HUES48 (cell line): ENCODE data around the gene TTC16.

Source experiments
- H3K27ac ChIP-seq: one replicate; pipeline ENCODE4 v1.7.0; 2013; ENCODE audit warnings: low read depth, low read length, inconsistent platforms
- H3K27me3 ChIP-seq: 2 replicates; pipeline ENCODE4 v1.6.1; 2013; ENCODE audit warnings: mild to moderate bottlenecking, low read length; ENCODE audit not compliant: control insufficient read depth, insufficient read depth
- H3K36me3 ChIP-seq: 2 replicates; pipeline ENCODE4 v1.6.1; 2013; ENCODE audit warnings: low read length; ENCODE audit not compliant: control insufficient read depth, insufficient read depth
- H3K4me1 ChIP-seq: 2 replicates; pipeline ENCODE4 v1.6.1; 2013; ENCODE audit warnings: mild to moderate bottlenecking, low read length; ENCODE audit not compliant: control insufficient read depth, insufficient read depth
- H3K4me3 ChIP-seq: 2 replicates; pipeline ENCODE4 v1.5.1; 2013; ENCODE audit warnings: mild to moderate bottlenecking, low read depth, low read length
- H3K9ac ChIP-seq: 2 replicates; pipeline ENCODE4 v1.6.1; 2013; ENCODE audit warnings: mild to moderate bottlenecking, low read depth, low read length, moderate library complexity
- H3K9me3 ChIP-seq: 2 replicates; pipeline ENCODE4 v1.6.1; 2013; ENCODE audit warnings: low read length; ENCODE audit not compliant: control insufficient read depth, insufficient read depth

Gene TTC16

DNA sequence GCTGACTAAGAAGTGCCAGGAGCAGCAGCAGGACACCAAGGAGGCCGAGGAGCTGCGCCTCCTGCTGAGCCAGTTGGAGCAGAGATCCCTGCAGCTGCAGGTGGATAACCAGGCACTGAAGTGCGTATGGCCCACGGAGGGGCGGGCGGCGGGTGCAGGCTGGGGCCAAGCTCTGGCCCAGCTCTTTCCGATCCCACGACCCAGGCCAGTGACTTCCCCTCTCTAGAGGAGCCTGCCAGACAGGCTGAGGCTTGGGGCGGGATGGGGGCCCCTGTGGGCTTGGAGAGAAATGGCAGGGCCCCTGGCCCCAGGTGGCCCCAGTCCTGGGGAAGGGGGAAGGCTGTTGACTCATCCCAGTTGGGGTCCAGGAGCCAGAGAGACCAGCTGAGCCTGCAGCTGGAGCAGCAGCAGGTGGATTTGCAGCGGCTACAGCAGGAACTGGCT is 4.0 kb upstream of the TTC16 start:
- Histone ChIP-seq H3K9ac (no peak overlapping the region), H3K27me3 (no peaks in the 10 kb centered on the region), H3K4me1 (peaks cover 21% of the 10 kb centered on the region), H3K4me3 (no peak overlapping the region), H3K9me3 (no peaks in the 10 kb centered on the region), H3K36me3 (no peaks in the 10 kb centered on the region), H3K27ac (peak overlapping the region; percentile 47)

DNA sequence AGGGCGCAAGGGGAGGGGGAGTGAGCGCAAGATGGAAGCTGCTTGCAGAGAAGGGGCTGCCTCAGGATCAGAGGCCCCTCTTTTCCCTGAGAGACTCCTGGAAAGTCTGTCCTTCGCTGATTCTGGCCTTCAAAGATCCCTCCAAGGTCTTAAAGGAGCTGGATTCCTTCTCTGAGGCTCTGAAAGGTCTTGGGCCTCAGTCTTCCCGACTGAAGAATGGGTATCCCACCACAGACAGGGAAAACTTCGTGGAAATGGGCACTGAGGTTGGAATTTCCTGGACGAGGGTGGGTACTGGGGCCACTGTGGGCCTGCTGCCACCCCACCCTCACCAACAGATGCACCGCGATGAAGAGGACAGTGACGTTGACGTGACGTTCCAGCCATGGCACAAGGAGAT is 3.5 kb upstream of the TTC16 start:
- H3K36me3 ChIP-seq = no peaks in the 10 kb centered on the region
- no peaks in the 10 kb centered on the region for H3K9me3 ChIP-seq
- no peak overlapping the region for H3K4me3 ChIP-seq
- no peaks in the 10 kb centered on the region for H3K27me3 ChIP-seq
- no peak overlapping the region for H3K9ac ChIP-seq
- H3K4me1 ChIP-seq = peaks cover 18% of the 10 kb centered on the region
- H3K27ac ChIP-seq = no peak overlapping the region

DNA sequence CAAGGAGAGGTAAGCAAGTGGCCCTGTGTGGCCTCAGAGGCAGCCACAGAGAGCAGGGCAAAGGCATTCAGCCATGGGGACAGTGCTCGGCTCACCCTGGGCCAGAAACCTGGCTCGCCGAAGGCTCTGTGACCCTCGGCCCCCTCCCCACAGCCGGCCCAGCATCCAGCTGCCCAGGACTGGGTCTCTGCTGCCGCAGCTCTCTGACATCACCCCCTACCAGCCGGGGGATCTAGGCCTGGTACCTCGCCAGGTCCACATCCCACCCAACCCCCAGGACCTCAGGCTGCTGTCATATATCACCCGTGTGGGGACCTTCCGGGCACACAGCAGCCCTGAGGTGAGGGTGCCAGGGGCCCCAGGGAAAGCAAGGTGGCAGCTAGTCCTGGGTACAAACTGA is 3.0 kb upstream of the TTC16 start:
- H3K4me3 ChIP-seq = no peak overlapping the region
- H3K4me1 ChIP-seq = peaks cover 18% of the 10 kb centered on the region
- H3K27me3 ChIP-seq = no peaks in the 10 kb centered on the region
- H3K27ac ChIP-seq = no peak overlapping the region
- no peaks in the 10 kb centered on the region for H3K9me3 ChIP-seq
- no peaks in the 10 kb centered on the region for H3K36me3 ChIP-seq
- H3K9ac ChIP-seq = no peak overlapping the region

DNA sequence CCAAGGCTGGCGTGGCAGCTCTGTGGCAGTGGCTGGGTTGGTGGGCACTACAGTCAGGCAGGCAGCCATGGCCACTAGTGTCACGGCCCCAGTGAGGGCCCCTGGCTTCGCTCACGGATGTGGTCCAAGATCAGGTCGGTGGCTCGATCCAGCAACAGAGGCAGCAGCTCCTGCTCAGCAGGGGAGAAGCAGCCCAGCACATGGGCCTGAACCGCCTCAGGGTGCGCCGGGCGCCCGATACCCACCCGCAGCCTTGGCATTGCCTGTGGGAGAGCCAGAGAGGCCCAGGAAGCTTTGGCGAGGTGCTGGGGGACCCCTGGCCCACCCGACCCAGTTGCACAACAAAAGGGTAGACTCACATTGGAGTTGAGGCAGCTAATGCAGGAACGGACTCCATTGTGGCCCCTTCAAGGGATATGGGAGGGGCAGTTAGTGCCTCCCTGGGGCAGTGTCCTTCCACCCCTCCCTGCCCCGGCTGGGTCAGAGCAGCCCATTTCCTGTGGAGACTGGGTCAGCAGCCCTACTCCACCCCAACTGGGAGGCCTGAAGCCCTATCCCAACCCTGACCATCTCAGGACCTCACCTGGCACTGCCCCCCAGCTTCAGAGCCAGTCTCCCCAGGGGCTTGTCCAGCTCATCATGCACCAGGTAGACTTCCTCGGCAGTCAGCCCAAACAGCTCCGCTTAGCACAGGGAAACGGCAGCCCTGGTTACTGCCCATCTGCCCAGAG is 1.7 kb upstream of the TTC16 start:
- no peaks in the 10 kb centered on the region for H3K36me3 ChIP-seq
- H3K4me1 ChIP-seq = peaks cover 18% of the 10 kb centered on the region
- H3K4me3 ChIP-seq = peak overlapping the region; percentile 47; the same call in 1 of the 2 replicates
- H3K9ac ChIP-seq = no peak overlapping the region
- no peaks in the 10 kb centered on the region for H3K27me3 ChIP-seq
- H3K27ac ChIP-seq = no peak overlapping the region
- no peaks in the 10 kb centered on the region for H3K9me3 ChIP-seq

DNA sequence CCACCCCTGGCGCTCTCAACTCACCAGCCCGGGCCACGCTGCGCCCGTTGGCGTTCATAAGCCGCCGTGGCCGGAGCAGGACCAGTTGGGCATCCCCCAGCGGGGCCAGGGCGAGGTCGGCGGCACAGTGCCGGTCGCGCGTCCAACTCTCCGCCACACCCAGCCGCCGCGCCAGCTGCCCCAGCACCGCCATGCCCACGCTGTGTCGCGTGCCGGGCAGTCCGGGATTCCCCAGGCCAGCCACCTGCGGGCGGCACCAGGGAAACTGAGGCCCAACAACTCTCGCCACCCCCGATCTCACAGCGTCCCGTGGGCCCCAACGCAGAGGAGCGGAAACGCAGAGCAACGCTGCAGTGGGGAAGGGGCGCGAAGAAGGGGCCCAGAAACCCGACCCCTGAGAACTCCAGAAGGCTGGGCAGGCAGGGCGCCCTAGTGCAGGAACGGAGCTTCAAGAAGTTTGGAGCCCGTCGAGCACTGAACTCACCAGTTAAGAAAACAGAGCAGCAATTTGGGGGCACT is 869 bp upstream of the TTC16 start:
- Histone ChIP-seq H3K4me3 (peak overlapping the region; percentile 90), H3K9me3 (no peaks in the 10 kb centered on the region), H3K27me3 (no peaks in the 10 kb centered on the region), H3K36me3 (no peaks in the 10 kb centered on the region), H3K9ac (peak overlapping the region; percentile 67), H3K4me1 (peaks cover 18% of the 10 kb centered on the region), H3K27ac (peak overlapping the region; percentile 42)

DNA sequence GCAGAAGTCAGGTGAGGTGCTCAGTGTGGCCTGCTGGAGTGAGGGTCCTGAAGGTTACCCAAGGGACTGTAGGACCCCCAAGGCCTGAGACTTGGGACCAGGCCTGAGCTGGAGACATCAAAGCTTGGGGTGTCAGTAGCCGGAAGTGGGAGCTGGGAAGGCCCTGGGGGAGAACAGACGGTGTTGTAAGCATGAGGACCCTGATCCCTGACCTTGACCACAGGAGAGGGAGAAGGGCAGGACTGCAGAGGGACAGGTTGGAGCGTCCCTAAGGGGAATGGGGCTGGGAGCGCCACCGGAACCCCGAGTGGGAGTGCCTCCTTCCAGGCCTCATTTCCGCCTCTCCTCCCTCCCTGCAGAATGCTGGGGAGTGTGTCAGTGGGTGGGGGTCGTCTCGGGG is 533 bp downstream of the TTC16 start:
- no peaks in the 10 kb centered on the region for H3K27me3 ChIP-seq
- H3K4me1 ChIP-seq = peaks cover 15% of the 10 kb centered on the region
- no peaks in the 10 kb centered on the region for H3K36me3 ChIP-seq
- H3K4me3 ChIP-seq = peak overlapping the region; percentile 90; the same call in 1 of the 2 replicates
- no peaks in the 10 kb centered on the region for H3K9me3 ChIP-seq
- no peak overlapping the region for H3K9ac ChIP-seq
- H3K27ac ChIP-seq = no peak overlapping the region

DNA sequence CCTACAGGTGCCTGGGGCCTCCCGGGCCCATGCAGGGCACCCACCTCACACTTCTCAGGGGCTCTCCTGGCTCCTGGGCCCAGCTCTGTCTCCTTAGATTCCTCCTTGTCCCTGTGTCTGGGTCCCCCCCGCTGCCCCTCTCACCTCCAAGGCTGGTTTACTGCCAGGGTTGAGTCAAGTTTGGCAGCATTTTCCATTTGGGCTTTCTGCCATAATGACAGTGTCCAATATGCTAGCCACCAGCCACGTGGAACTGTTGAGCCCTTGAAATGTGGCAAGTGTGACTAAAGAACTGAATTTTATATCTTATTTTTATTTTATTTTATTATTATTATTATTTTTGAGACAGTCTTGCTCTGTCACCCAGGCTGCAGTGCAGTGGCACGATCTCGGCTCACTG is 1.9 kb downstream of the TTC16 start:
- no peak overlapping the region for H3K9ac ChIP-seq
- no peaks in the 10 kb centered on the region for H3K27me3 ChIP-seq
- no peak overlapping the region for H3K4me3 ChIP-seq
- no peaks in the 10 kb centered on the region for H3K9me3 ChIP-seq
- 0 out of 2 replicates have a peak, but pooled peaks cover 3% of the 10 kb centered on the region for H3K4me1 ChIP-seq
- H3K27ac ChIP-seq = no peak overlapping the region
- no peaks in the 10 kb centered on the region for H3K36me3 ChIP-seq

DNA sequence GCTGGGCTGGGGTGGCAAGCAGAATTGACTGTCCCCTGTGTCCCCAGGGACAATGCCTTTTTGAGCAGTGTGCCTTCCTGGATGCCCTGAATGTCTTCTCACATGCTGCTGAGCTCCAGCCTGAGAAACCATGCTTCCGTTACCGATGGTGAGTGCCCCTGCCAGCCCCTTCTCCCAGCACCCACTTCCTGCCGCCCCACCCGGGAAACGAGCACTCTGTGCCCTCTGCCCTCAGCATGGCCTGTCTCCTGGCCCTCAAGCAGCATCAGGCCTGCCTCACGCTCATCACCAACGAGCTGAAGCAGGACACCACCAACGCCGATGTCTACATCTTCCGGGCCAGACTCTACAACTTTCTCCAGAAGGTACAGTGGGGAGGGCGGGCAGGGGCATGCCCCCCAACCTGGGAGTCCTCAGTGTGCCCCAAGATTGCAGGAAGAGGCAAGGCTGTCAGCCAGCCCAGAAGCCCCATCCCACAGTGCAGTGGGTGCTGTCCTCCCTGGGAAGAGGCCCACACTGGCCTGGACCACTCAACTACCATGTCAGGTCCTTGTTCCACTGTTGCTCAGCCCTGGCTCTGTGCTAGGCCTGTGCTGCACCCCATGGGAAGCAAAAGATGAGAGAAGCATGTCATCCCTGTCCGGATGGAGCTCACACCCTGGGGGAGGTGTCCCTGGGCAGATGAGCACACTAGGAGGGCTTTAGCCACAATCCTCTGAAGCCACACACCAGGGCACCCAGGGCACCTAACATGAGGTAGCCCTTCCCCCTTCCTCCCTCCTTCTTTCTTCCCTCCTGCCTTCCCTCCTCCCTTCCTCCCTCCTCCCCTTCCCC is 4.4 kb downstream of the TTC16 start:
- H3K4me1 ChIP-seq = no peaks in the 10 kb centered on the region; the same call in 1 of the 2 replicates
- no peak overlapping the region for H3K27ac ChIP-seq
- H3K27me3 ChIP-seq = no peaks in the 10 kb centered on the region

DNA sequence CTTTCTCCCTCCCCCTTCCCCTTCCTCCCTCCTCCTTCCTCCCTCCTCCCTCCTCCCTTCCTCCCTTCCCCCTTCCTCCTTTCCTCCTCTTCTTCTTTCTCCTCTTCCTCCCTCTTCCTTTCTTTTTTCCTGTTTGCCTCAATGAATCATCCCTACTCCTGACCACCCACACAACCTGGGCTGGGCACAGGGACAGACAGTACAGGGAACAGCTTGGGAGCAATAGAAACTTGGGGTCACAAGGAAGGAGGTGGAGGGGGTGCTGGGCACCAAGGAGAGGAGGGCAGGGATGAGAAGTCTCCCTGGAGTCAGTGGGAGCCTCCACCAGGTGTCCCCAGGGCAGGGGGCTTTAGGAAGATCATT is 5.0 kb downstream of the TTC16 start:
- Histone ChIP-seq H3K36me3 (no peaks in the 10 kb centered on the region), H3K27ac (no peak overlapping the region), H3K9me3 (no peaks in the 10 kb centered on the region), H3K9ac (no peak overlapping the region), H3K27me3 (no peaks in the 10 kb centered on the region), H3K4me1 (no peaks in the 10 kb centered on the region; the same call in 1 of the 2 replicates), H3K4me3 (no peak overlapping the region)

More for the DNA sequence above, 4.4 kb downstream of the TTC16 start:
- Histone ChIP-seq H3K9ac (no peak overlapping the region), H3K36me3 (no peaks in the 10 kb centered on the region), H3K4me3 (no peak overlapping the region), H3K9me3 (no peaks in the 10 kb centered on the region)

DNA sequence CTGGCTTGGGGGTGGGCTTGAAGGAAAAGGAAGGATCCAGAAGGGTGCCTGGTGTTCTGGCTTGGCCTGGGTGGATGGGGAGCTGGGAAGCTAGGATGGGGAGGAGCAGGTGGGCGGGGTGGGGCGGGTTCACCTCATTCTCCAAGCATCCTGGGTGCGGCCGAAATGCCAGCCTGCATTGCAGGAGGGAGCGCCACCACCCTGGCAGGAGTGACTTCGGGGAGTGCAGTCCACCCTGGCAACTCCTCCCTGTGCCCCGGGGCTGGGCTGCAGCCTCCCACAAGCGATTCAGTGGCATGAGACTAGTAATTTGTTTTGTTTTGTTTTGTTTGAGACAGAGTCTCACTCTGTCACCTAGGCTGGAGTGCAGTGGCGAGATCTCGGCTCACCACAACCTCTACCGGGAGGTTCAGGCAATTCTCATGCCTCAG is 5.5 kb downstream of the TTC16 start:
- Histone ChIP-seq H3K4me3 (no peak overlapping the region), H3K27me3 (no peaks in the 10 kb centered on the region), H3K9ac (no peak overlapping the region), H3K4me1 (no peaks in the 10 kb centered on the region; the same call in 1 of the 2 replicates), H3K27ac (no peak overlapping the region), H3K36me3 (no peaks in the 10 kb centered on the region), H3K9me3 (no peaks in the 10 kb centered on the region)
